Activated CD4-positive, alpha-beta T cell treated with anti-CD3 and anti-CD28 coated beads for 36 hours (primary cell): ENCODE data around the gene PICALM. TPM values are rescaled to one million over a fixed set of nuclear protein-coding genes. Genes with fewer than 3 reads are reported as not detected.
A peak's percentile ranks its signal among the peaks of the same experiment; 100 is the strongest.

Source experiments
- ATAC-seq: fragments of 200-7000 bp; cut with Tn5 transposase; one replicate; pipeline ENCODE4 v1.10.0; 2021; ENCODE audit warnings: mild to moderate bottlenecking, moderate library complexity
- CTCF ChIA-PET: fragments of 350-600 bp; sonication (Branson Sonifier 250); formaldehyde crosslinking; loops from one replicate; lab custom pipeline; 2021; ENCODE audit warnings: antibody characterized with exemption; lab: Charles Lee
- POLR2A ChIA-PET: fragments of 350-600 bp; sonication (Branson Sonifier 250); formaldehyde crosslinking; loops from one replicate; lab custom pipeline; 2021; ENCODE audit warnings: antibody characterized with exemption, inconsistent platforms; lab: Charles Lee
- DNase-seq: peaks from one replicate; pipeline ENCODE4 v3.0.0-alpha.2; 2020
- H3K27ac Mint-ChIP-seq: one replicate; pipeline ENCODE4 v1.8.0; 2021; ENCODE audit warnings: mixed read lengths
- H3K27me3 Mint-ChIP-seq: one replicate; pipeline ENCODE4 v1.8.0; 2021; ENCODE audit warnings: mixed read lengths
- H3K36me3 Mint-ChIP-seq: one replicate; pipeline ENCODE4 v1.8.0; 2021; ENCODE audit warnings: low read depth, mixed read lengths
- H3K4me1 Mint-ChIP-seq: one replicate; pipeline ENCODE4 v1.8.0; 2021; ENCODE audit warnings: mixed read lengths
- H3K4me3 Mint-ChIP-seq: one replicate; pipeline ENCODE4 v1.8.0; 2021; ENCODE audit warnings: mild to moderate bottlenecking, moderate library complexity, mixed read lengths
- H3K9me3 Mint-ChIP-seq: one replicate; pipeline ENCODE4 v1.8.0; 2021; ENCODE audit warnings: low read depth, mixed read lengths
- intact Hi-C, 2 experiments: fragments of 100-400 bp; cut with DNase I in 1 of 2; cut with micrococcal nuclease in 1 of 2; formaldehyde crosslinking; loops; one replicate each; pipeline versions ENCODE4 v1.14.2 to v1.15.1; 2022 to 2024; cut with DNase I, micrococcal nuclease
- total RNA-seq, 2 experiments: library from RNA; stranded (reverse); gene quantifications; one replicate each; pipeline ENCODE4 v1.2.3, GENCODE V29; 2021

The PICALM gene
- total RNA-seq, 2 experiments from 2014 or later: 63.8 to 88.3 TPM

DNA sequence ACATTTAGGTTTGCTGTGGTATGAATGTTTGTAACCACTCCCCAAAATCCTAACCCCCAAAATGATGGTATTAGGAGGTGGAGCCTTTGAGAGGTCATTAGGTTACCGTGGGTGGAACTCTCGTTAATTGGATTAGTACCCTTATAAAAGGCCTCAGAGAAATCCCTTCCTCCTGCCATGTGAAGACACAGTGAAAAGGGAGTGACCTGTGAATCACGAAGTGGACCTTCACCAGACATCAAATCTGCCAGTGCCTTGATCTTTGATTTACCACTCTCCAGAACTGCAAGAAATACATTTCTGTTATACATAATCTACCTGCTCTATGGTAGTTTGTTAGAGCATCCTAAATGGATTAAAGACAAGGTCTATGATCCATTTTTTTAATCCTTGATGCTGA, 12.6 kb upstream of the PICALM start:
- Mint-ChIP-seq H3K27me3 (no peaks in the 10 kb centered on the region), H3K4me1 (no peaks in the 10 kb centered on the region), H3K36me3 (no peaks in the 10 kb centered on the region), H3K4me3 (no peak overlapping the region), H3K9me3 (no peaks in the 10 kb centered on the region), H3K27ac (no peak overlapping the region)
- ATAC-seq (no peak), DNase-seq (no peak)
- ChIA-PET CTCF (interaction anchor here (0.6 kb wide), 1 partner anchor 39 kb away, joined by 3 read pairs; no protein-coding TSS in a partner anchor), POLR2A (interaction anchor here (0.6 kb wide), 1 partner anchor 179 kb away, joined by 3 read pairs; no protein-coding TSS in a partner anchor)
- intact Hi-C loops: no loop called here

DNA sequence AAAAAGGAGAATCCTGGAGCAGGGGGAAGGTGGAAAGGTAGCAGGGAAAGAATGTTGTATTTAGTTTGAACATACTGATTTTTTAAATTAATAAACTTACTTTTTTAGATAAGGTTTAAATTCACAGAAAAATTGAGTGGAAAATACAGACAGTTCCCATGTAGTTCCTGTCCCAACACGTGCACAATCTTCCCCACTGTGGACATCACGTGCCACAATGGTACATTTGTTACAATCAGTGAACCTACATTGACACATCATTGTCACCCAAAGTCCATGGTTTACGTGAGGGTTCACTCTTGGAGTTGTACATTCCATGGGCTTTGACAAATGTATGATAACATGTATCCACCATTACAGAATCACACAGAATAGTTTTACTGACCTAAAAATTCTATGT, 10.5 kb upstream of the PICALM start:
- ChIA-PET CTCF (no interaction called here), POLR2A (no interaction called here)
- no peak overlapping the region for H3K27ac Mint-ChIP-seq
- H3K36me3 Mint-ChIP-seq: no peaks in the 10 kb centered on the region
- H3K27me3 Mint-ChIP-seq: no peaks in the 10 kb centered on the region
- H3K4me3 Mint-ChIP-seq: no peak overlapping the region
- DNase-seq (no peak), ATAC-seq (no peak)
- H3K4me1 Mint-ChIP-seq: no peaks in the 10 kb centered on the region
- H3K9me3 Mint-ChIP-seq: no peaks in the 10 kb centered on the region
- intact Hi-C loops: no loop called here

DNA sequence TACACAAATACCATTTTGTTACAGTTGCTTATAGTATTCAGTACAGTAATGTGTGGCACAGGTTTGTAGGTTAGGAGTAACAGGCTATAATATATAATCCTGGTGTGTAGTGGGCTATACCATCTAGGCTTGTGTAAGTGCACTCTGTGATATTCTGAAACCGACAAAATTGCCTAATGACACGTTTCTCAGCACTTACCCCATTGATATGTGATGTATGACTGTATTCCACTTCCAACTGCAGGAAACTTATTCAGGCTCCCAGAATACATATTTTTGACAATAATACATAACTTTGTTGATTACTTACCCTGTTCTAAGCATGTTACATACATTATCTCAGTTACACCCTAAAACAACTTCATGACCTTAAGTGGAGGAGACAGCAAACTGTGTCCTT, 5.1 kb upstream of the PICALM start:
- H3K4me3 Mint-ChIP-seq: no peak overlapping the region
- H3K36me3 Mint-ChIP-seq: no peaks in the 10 kb centered on the region
- no peaks in the 10 kb centered on the region for H3K27me3 Mint-ChIP-seq
- ChIA-PET CTCF (no interaction called here), POLR2A (no interaction called here)
- intact Hi-C loops: no loop called here
- no peaks in the 10 kb centered on the region for H3K9me3 Mint-ChIP-seq
- peaks cover 13% of the 10 kb centered on the region for H3K4me1 Mint-ChIP-seq
- no peak for ATAC-seq
- H3K27ac Mint-ChIP-seq: no peak overlapping the region
- no peak for DNase-seq

DNA sequence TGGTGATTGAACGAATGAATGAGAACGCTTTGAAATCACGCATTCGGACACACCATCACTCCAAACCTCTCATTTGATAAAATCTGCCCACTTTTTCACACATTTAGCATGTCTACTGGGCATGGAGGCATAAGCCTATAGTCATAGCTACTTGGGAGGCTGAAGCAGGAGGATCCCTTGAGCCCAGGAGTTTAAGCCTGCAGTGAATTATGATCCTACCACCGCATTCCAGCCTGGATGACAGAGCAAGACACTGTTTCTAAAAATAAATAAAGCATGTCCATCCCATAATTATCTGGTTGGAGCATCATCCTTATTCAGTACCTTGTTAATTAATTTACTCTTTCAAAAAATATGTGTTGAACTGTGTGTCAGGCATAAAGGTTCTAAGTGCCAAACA, 3.3 kb upstream of the PICALM start:
- no peak overlapping the region for H3K27ac Mint-ChIP-seq
- ATAC-seq: no peak
- H3K4me3 Mint-ChIP-seq: no peak overlapping the region
- ChIA-PET CTCF (no interaction called here), POLR2A (no interaction called here)
- no peaks in the 10 kb centered on the region for H3K9me3 Mint-ChIP-seq
- H3K4me1 Mint-ChIP-seq: peaks cover 13% of the 10 kb centered on the region
- H3K27me3 Mint-ChIP-seq: no peaks in the 10 kb centered on the region
- intact Hi-C loops: no loop called here
- H3K36me3 Mint-ChIP-seq: peaks cover 12% of the 10 kb centered on the region
- no peak for DNase-seq

DNA sequence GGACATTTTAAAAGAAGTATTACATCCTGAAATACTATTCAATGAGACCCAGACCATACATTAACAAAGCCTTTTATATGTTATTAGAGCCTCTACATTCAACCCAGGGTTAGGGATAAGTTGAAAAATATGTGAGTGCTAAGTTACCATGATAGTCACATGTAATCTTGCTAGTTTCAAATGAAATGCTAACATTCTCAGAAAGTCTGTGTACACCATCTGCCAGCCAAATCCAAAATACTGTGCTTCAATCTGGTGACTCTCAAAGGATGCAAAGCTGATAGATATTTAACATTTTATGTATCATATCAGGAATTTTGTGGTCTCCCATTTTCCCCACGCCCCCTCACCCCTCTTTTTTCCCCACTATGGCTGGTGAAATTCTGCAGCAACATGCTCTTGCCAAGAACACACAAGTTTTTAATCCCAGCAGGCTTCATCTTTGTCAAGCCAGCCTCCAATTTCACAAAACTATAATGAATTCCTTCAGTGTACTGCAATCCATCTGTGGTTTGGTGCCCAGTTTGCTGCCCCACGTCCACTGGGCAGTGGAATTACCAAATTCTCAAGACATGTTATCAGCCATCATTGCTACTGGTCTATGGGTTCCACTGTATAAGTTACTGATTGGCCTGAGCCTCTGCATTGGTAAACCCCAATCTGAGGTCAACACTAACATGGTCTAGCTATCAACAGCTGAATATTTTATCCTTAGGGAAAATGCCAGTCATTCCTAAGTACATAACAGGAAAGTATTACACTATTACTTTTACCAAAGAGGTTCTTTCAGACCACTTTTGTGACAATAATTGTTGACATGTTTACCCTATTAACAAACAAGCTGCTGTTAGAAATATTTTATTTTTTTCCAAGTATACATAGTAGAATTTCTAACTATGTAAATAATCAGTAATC, 1.5 kb upstream of the PICALM start:
- Mint-ChIP-seq H3K4me1 (peaks cover 18% of the 10 kb centered on the region), H3K36me3 (peaks cover 26% of the 10 kb centered on the region), H3K4me3 (peak overlapping the region; percentile 89), H3K9me3 (no peaks in the 10 kb centered on the region), H3K27ac (peak overlapping the region; percentile 85), H3K27me3 (no peaks in the 10 kb centered on the region)
- POLR2A ChIA-PET: interaction anchor here (0.5 kb wide), 1 partner anchor 59 kb away, joined by 6 read pairs; no protein-coding TSS in a partner anchor
- intact Hi-C loops: no loop called here
- CTCF ChIA-PET: interaction anchor here (0.6 to 3.4 kb wide), 7 partner anchors 12 to 148 kb away, joined by 3 to 33 read pairs (median 5); no protein-coding TSS in a partner anchor
- DNase-seq (peak; percentile 22), ATAC-seq (no peak)

DNA sequence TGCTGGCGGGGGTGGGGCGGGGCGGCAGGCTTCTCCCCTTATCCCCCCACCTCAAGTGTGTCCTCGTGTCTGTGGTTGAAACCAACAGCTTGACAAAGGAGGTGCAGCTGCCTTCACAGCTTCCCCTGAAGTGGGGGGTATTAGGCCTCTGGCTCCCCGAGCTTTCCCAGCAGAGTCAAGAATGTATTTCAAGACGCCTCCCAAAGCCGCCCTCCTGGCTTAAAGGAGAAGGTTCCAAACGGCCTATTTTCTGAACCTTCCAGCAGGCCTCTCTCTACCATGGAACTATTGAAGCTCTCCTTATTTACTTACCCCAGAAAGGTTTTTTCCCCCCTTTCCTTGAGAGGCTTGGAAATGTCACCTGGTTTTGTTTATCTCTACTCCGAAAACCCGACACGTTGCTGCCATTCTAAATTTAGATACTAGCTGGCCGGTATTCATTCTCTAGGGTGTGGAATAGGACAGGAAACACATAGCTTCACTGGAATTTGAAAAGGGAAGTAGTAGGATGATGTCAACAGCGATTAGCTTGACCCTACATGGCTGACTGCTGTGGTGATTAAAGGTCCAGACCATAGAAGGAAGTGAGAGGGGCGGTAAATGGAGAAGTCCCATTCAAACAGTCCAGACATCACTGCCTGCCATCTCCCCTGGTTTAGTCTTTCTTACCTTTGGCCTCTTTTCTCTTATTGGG, 671 bp upstream of the PICALM start:
- H3K27me3 Mint-ChIP-seq: no peaks in the 10 kb centered on the region
- DNase-seq (no peak), ATAC-seq (no peak)
- peaks cover 26% of the 10 kb centered on the region for H3K36me3 Mint-ChIP-seq
- H3K4me3 Mint-ChIP-seq: peak overlapping the region; percentile 89
- peak overlapping the region; percentile 85 for H3K27ac Mint-ChIP-seq
- ChIA-PET CTCF (interaction anchor here (0.8 to 3.4 kb wide), 10 partner anchors 13 to 149 kb away, joined by 3 to 33 read pairs (median 4); no protein-coding TSS in a partner anchor), POLR2A (interaction anchor here (0.7 to 1.5 kb wide), 6 partner anchors 21 to 233 kb away, joined by 3 to 6 read pairs (median 4); partner anchors contain the start of gene HIKESHI)
- intact Hi-C loops: loop anchor here (1.0 to 10.0 kb wide), 19 partner anchors 27 to 524 kb away; partner anchors contain the start of genes EED (in 2 of the 2), CREBZF (in 1 of the 2), HIKESHI (in 1 of the 2) and TMEM126B (in 1 of the 2)
- H3K9me3 Mint-ChIP-seq: no peaks in the 10 kb centered on the region
- H3K4me1 Mint-ChIP-seq: peaks cover 22% of the 10 kb centered on the region

DNA sequence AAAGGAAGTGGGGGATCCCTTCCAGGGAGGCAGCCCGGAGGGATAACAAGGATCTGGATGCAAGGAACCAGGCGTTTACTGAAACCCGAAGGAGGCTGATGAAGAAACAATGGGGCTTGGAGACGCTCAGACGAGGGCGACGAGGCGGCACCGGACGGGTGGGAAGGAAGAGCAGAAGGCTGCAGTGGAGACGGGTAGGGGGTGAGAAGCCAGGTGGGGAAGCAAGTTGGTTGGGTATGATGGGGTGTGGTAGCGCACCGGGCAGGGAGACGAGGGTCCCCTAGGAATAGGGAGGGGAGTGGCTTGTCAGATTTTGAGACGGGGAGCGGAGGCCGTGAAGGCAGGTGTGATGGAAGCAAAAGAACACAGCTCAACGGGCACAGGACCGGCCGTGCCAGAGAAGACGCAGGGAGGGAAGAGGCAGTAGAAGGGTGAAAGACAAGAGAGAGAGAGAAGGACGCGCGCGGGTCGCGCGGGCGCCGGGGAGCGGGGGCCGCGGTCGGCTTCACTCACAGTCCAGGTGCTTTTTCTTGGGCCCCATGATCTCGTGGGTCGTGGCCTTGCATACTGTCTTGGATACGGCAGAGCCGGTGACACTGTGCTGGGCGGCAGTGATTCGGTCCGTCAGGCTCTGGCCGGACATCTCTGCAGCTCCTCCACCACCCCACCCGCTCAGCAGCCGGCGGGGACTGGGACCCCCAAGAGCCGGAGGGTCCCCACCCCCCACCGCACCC, 579 bp downstream of the PICALM start:
- H3K4me3 Mint-ChIP-seq: peak overlapping the region; percentile 89
- DNase-seq (peak; percentile 68), ATAC-seq (peak; percentile 17)
- POLR2A ChIA-PET: interaction anchor here (1.0 to 2.3 kb wide), 10 partner anchors 17 to 234 kb away, joined by 3 to 9 read pairs (median 5); partner anchors contain the start of gene HIKESHI
- intact Hi-C loops: loop anchor here (1.0 to 10.0 kb wide), 11 partner anchors 21 to 524 kb away; partner anchors contain the start of genes CREBZF (in 1 of the 2), HIKESHI (in 1 of the 2) and TMEM126B (in 1 of the 2)
- peak overlapping the region; percentile 91 for H3K27ac Mint-ChIP-seq
- no peaks in the 10 kb centered on the region for H3K9me3 Mint-ChIP-seq
- CTCF ChIA-PET: interaction anchor here (0.7 to 3.4 kb wide), 24 partner anchors 14 to 231 kb away, joined by 3 to 33 read pairs (median 4); no protein-coding TSS in a partner anchor
- peaks cover 32% of the 10 kb centered on the region for H3K4me1 Mint-ChIP-seq
- no peaks in the 10 kb centered on the region for H3K27me3 Mint-ChIP-seq
- peaks cover 26% of the 10 kb centered on the region for H3K36me3 Mint-ChIP-seq

DNA sequence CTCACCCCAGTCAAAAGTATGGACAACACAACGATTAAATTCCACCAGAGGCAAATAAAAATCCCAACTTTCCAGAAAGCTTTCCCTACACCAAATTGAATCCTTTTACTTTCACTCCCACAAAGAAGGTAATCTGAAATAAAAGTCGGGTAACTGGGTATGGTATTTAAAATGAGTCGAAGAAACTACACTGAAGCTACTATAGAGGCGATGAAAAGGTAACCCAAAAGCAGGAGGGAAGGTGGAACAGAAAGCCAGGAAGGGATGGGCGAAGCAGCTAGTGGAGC, 1.1 kb downstream of the PICALM start:
- POLR2A ChIA-PET: interaction anchor here (0.6 to 2.3 kb wide), 11 partner anchors 9 to 219 kb away, joined by 3 to 9 read pairs (median 5); no protein-coding TSS in a partner anchor
- peak overlapping the region; percentile 91 for H3K27ac Mint-ChIP-seq

DNA sequence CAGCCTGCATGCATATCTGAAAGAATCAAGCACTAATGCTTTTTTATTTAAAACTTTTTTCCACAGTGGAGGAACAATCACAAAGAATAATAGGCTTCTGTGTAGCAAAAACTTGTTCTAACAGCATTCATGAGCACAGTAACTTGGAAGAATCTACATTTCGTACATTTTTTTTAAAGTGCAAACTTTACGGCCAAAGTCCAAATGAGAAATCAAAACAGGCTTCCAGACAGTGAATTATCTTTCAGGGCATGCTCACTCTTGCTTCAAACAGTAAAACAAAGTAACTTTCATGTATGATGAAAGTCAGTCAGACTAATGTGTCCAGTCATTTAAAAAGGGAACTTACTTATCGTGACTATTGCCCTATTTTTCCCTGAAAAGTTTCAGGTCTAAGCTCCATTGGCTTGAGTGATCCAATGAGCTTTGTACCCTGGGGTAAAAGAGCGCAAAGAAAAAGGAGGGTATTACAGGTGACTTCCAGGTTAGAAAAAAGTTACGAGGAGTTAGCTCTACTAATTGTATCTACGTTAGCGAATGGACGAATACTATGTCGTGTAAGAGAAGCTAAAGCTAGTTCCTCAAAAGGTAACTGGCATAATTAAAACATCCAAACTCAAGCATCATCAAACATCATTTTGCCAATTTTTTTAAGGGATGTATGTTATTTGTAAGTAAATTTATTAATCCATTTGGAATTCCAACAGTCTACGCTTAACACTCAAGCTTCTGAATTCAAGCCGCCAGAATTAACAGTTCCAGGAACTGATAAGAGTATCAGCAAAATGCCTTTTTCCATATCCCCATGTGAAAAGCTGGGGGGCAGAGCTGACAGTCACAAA, 1.7 kb downstream of the PICALM start:
- intact Hi-C loops: loop anchor here (1.0 to 10.0 kb wide), 5 partner anchors 20 to 525 kb away; partner anchors contain the start of gene CREBZF (in 1 of the 2)
- Mint-ChIP-seq H3K9me3 (no peaks in the 10 kb centered on the region), H3K4me1 (peaks cover 41% of the 10 kb centered on the region), H3K4me3 (peak overlapping the region; percentile 89), H3K27me3 (no peaks in the 10 kb centered on the region), H3K36me3 (peaks cover 26% of the 10 kb centered on the region), H3K27ac (peak overlapping the region; percentile 91)
- ChIA-PET POLR2A (interaction anchor here (0.6 to 2.3 kb wide), 11 partner anchors 8 to 220 kb away, joined by 3 to 9 read pairs (median 5); no protein-coding TSS in a partner anchor), CTCF (interaction anchor here (0.7 to 3.4 kb wide), 24 partner anchors 8 to 232 kb away, joined by 3 to 33 read pairs (median 4); no protein-coding TSS in a partner anchor)
- peak; percentile 15 for ATAC-seq
- no peak for DNase-seq

More for the DNA sequence above, 1.1 kb downstream of the PICALM start:
- no peak for DNase-seq
- Mint-ChIP-seq H3K27me3 (no peaks in the 10 kb centered on the region), H3K36me3 (peaks cover 26% of the 10 kb centered on the region), H3K4me3 (peak overlapping the region; percentile 89), H3K9me3 (no peaks in the 10 kb centered on the region), H3K4me1 (peaks cover 36% of the 10 kb centered on the region)
- CTCF ChIA-PET: interaction anchor here (0.7 to 3.4 kb wide), 24 partner anchors 14 to 232 kb away, joined by 3 to 33 read pairs (median 4); no protein-coding TSS in a partner anchor
- intact Hi-C loops: loop anchor here (1.0 to 10.0 kb wide), 12 partner anchors 20 to 525 kb away; partner anchors contain the start of genes CREBZF (in 1 of the 2), HIKESHI (in 1 of the 2) and TMEM126B (in 1 of the 2)
- ATAC-seq: no peak
